ENCODE data around the gene PI16. TPM values are rescaled to one million over a fixed set of nuclear protein-coding genes. Genes with fewer than 3 reads are reported as not detected.
A peak's percentile ranks its signal among the peaks of the same experiment; 100 is the strongest.
"Not testable (repeated sequence)": the region's sequence is repeated elsewhere in the genome, so short reads cannot be mapped to it uniquely, and the experiment has no call there.

PI16 gene
- polyA plus RNA-seq, 1 donor from 2014 or later, result not detected

- peak overlapping the region; percentile 89 for H3K27ac ChIP-seq (ENCODE audit: low read length)
- no peaks in the 10 kb centered on the region for H3K9me3 ChIP-seq (ENCODE audit: low read length)
- no peaks in the 10 kb centered on the region for H3K36me3 ChIP-seq (ENCODE audit: insufficient read depth, low read length)
- H3K4me3 ChIP-seq (ENCODE audit: low read length), result peak overlapping the region; percentile 89
- no peaks in the 10 kb centered on the region for H3K27me3 ChIP-seq (ENCODE audit: insufficient read depth, low read depth, low read length)
- no peaks in the 10 kb centered on the region for H3K9me2 ChIP-seq (ENCODE audit: insufficient read depth, low read length)
- peaks cover 1% of the 10 kb centered on the region for H4K20me1 ChIP-seq (ENCODE audit: insufficient read depth)
- H3K9ac ChIP-seq (ENCODE audit: low read length), result peak overlapping the region; percentile 92
- TF ChIP-seq CTCF (IDR thresholded peaks at IDR 0.05; ENCODE audit: poor library complexity, severe bottlenecking) (no peak), EZH2 (IDR thresholded peaks at IDR 0.05; ENCODE audit: borderline replicate concordance, insufficient read depth, low read length, poor library complexity, severe bottlenecking) (no peak), RAD21 (conservative IDR thresholded peaks at IDR 0.05) (no peak)
- H3K79me2 ChIP-seq (replicated peaks; ENCODE audit: insufficient read depth, low read length), result peaks cover 38% of the 10 kb centered on the region
- H3K4me2 ChIP-seq (ENCODE audit: low read length), result peak overlapping the region; percentile 98
- H3F3A ChIP-seq (ENCODE audit: insufficient read depth, low read length, poor library complexity, severe bottlenecking), result no peaks in the 10 kb centered on the region
- peak overlapping the region; percentile 88 for H2AFZ ChIP-seq (ENCODE audit: low read depth, low read length)
Observed at GRCh38 chr6:36986704-36987047, 32.1 kb downstream of the PI16 start.

- no peaks in the 10 kb centered on the region for H3K27me3 ChIP-seq (ENCODE audit: insufficient read depth, low read depth, low read length)
- H3K79me2 ChIP-seq (replicated peaks; ENCODE audit: insufficient read depth, low read length), result peaks cover 15% of the 10 kb centered on the region
- H3K9me3 ChIP-seq (ENCODE audit: low read length), result no peaks in the 10 kb centered on the region
- no peak overlapping the region for H3K4me2 ChIP-seq (ENCODE audit: low read length)
- no peak overlapping the region for H3K9ac ChIP-seq (ENCODE audit: low read length)
- no peak overlapping the region for H2AFZ ChIP-seq (ENCODE audit: low read depth, low read length)
- no peaks in the 10 kb centered on the region for H3F3A ChIP-seq (ENCODE audit: insufficient read depth, low read length, poor library complexity, severe bottlenecking)
- H3K4me3 ChIP-seq (ENCODE audit: low read length), result no peak overlapping the region
- no peaks in the 10 kb centered on the region for H3K9me2 ChIP-seq (ENCODE audit: insufficient read depth, low read length)
- H4K20me1 ChIP-seq (ENCODE audit: insufficient read depth), result no peaks in the 10 kb centered on the region
- no peaks in the 10 kb centered on the region for H3K36me3 ChIP-seq (ENCODE audit: insufficient read depth, low read length)
- no peak overlapping the region for H3K27ac ChIP-seq (ENCODE audit: low read length)
- TF ChIP-seq RAD21 (conservative IDR thresholded peaks at IDR 0.05) (no peak), MXI1 (conservative IDR thresholded peaks at IDR 0.05; ENCODE audit: poor library complexity, severe bottlenecking) (no peak), EP300 (conservative IDR thresholded peaks at IDR 0.05; ENCODE audit: poor library complexity, severe bottlenecking) (no peak), EZH2 (IDR thresholded peaks at IDR 0.05; ENCODE audit: borderline replicate concordance, insufficient read depth, low read length, poor library complexity, severe bottlenecking) (no peak)
Observed at GRCh38 chr6:36989264-36989663, 34.7 kb downstream of the PI16 start.

GRCh38 chr6:36990401-36990800, 35.9 kb downstream of the PI16 start:
- H3K27ac ChIP-seq (ENCODE audit: low read length); H3K27me3 ChIP-seq (ENCODE audit: insufficient read depth, low read depth, low read length); H3K4me3 ChIP-seq (ENCODE audit: low read length); H3K79me2 ChIP-seq (replicated peaks; ENCODE audit: insufficient read depth, low read length); H3K4me2 ChIP-seq (ENCODE audit: low read length); H2AFZ ChIP-seq (ENCODE audit: low read depth, low read length); H4K20me1 ChIP-seq (ENCODE audit: insufficient read depth); H3K9me2 ChIP-seq (ENCODE audit: insufficient read depth, low read length); H3K36me3 ChIP-seq (ENCODE audit: insufficient read depth, low read length); H3F3A ChIP-seq (ENCODE audit: insufficient read depth, low read length, poor library complexity, severe bottlenecking); H3K9me3 ChIP-seq (ENCODE audit: low read length); H3K9ac ChIP-seq (ENCODE audit: low read length): not testable (repeated sequence)

- Histone ChIP-seq H3K9ac (ENCODE audit: low read length) (no peak overlapping the region), H3K4me3 (ENCODE audit: low read length) (no peak overlapping the region), H3K27ac (ENCODE audit: low read length) (peak overlapping the region; percentile 24)
- TF ChIP-seq TAF1 (IDR thresholded peaks at IDR 0.05; ENCODE audit: low read depth) (no peak), EZH2 (IDR thresholded peaks at IDR 0.05; ENCODE audit: borderline replicate concordance, insufficient read depth, low read length, poor library complexity, severe bottlenecking) (no peak), POLR2AphosphoS5 (IDR thresholded peaks at IDR 0.05) (no peak), RAD21 (conservative IDR thresholded peaks at IDR 0.05) (no peak), SMC3 (conservative IDR thresholded peaks at IDR 0.05; ENCODE audit: poor library complexity) (no peak), MXI1 (conservative IDR thresholded peaks at IDR 0.05; ENCODE audit: poor library complexity, severe bottlenecking) (no peak), REST (IDR thresholded peaks at IDR 0.05; ENCODE audit: borderline replicate concordance) (no peak), CTCF (IDR thresholded peaks at IDR 0.05; ENCODE audit: poor library complexity, severe bottlenecking) (no peak)
Observed at GRCh38 chr6:36997811-36998722, 43.5 kb downstream of the PI16 start.

More at GRCh38 chr6:36997811-36998722, 43.5 kb downstream of the PI16 start:
- no peaks in the 10 kb centered on the region for H3K9me2 ChIP-seq (ENCODE audit: insufficient read depth, low read length)
- H3K9me3 ChIP-seq (ENCODE audit: low read length), result no peaks in the 10 kb centered on the region
- H3F3A ChIP-seq (ENCODE audit: insufficient read depth, low read length, poor library complexity, severe bottlenecking), result no peaks in the 10 kb centered on the region
- no peaks in the 10 kb centered on the region for H3K79me2 ChIP-seq (replicated peaks; ENCODE audit: insufficient read depth, low read length)
- no peak overlapping the region for H3K4me2 ChIP-seq (ENCODE audit: low read length)
- H4K20me1 ChIP-seq (ENCODE audit: insufficient read depth), result no peaks in the 10 kb centered on the region
- H3K36me3 ChIP-seq (ENCODE audit: insufficient read depth, low read length), result no peaks in the 10 kb centered on the region
- H3K27me3 ChIP-seq (ENCODE audit: insufficient read depth, low read depth, low read length), result no peaks in the 10 kb centered on the region
- no peak overlapping the region for H2AFZ ChIP-seq (ENCODE audit: low read depth, low read length)

Measured in neural cell (in vitro differentiated cells).